Stimulated activated CD4-positive, alpha-beta T cell treated with anti-CD3 and anti-CD28 coated beads, Interleukin-2, amount 100 ng/mL, for 4 hours (primary cell): ENCODE results near the gene COG5.

Experiments
- DNase-seq: peaks from one replicate; pipeline ENCODE4 v3.0.0-alpha.2; 2020; ENCODE audit warnings: low read depth

The COG5 gene

GRCh38 chr7:107180378-107180777, 383.3 kb downstream of the COG5 start:
- DNase-seq = peak; percentile 73

GRCh38 chr7:107179326-107180164, 384.2 kb downstream of the COG5 start:
- DNase-seq = no peak

- DNase-seq = no peak
These were observed 389.9 kb downstream of the COG5 start for GRCh38 chr7:107173691-107174406.

- DNase-seq = no peak
These were observed 390.5 kb downstream of the COG5 start for GRCh38 chr7:107173191-107173590.

- no peak for DNase-seq
These were observed 391.3 kb downstream of the COG5 start for GRCh38 chr7:107172276-107173032.

- DNase-seq = no peak
These were observed 392.2 kb downstream of the COG5 start for GRCh38 chr7:107171496-107171895.

- DNase-seq = no peak
These were observed 393.4 kb downstream of the COG5 start for GRCh38 chr7:107170051-107170915.

- DNase-seq = peak; percentile 64
These were observed 394.3 kb downstream of the COG5 start for GRCh38 chr7:107169120-107170050.

- peak; percentile 97 for DNase-seq
These were observed 395.2 kb downstream of the COG5 start, which contains the start of gene HBP1 for GRCh38 chr7:107168233-107169119. HBP1 (plus strand) TSS chr7:107169003; CDS start chr7:107179894, 10,891 bp downstream.

GRCh38 chr7:107167483-107168232, 396.1 kb downstream of the COG5 start:
- DNase-seq = peak; percentile 65

- DNase-seq = no peak
These were observed 396.8 kb downstream of the COG5 start for GRCh38 chr7:107166736-107167426.

- DNase-seq = no peak
These were observed 398.4 kb downstream of the COG5 start for GRCh38 chr7:107165341-107165740.

GRCh38 chr7:107164092-107164491, 399.6 kb downstream of the COG5 start:
- DNase-seq = no peak

GRCh38 chr7:107162475-107162874, 401.2 kb downstream of the COG5 start:
- DNase-seq = no peak

GRCh38 chr7:107161415-107161814, 402.3 kb downstream of the COG5 start:
- DNase-seq = no peak

- DNase-seq = no peak
These were observed 403.3 kb downstream of the COG5 start for GRCh38 chr7:107160389-107160788.

- DNase-seq = no peak
These were observed 405.7 kb downstream of the COG5 start for GRCh38 chr7:107158028-107158427.

GRCh38 chr7:107157091-107157490, 406.6 kb downstream of the COG5 start:
- DNase-seq = no peak
